ENCODE results near the gene DDX41. TPM values are rescaled to one million over a fixed set of nuclear protein-coding genes. Genes with fewer than 3 reads are reported as not detected.

Gene DDX41
- total RNA-seq, 1 experiment from 2014 or later = 133 TPM

DNA sequence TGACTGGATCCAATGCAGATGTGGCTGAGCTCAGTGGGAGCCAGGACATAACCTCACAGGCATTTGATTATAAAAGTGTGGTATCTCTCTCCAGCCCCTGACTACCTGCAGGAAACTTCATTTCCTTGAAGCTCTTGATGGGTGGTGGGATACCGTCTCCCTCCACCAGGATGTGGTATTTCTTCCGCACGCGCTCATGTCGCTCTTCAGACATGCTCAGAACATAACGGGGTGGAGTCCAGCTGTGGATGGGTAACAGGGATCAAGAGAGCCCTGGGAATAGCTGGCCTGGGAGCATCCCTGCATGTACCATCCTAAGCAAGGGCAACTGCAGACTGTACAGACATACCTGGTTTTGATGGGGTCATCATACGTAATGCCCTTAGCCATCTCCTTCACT lies 1.2 kb downstream of the DDX41 start:
- peaks cover 4% of the 10 kb centered on the region for H3K23me2 ChIP-seq (ENCODE audit: insufficient read length, low read depth, low read length, poor library complexity, severe bottlenecking)
- peak overlapping the region; percentile 90 for H3K9ac ChIP-seq (ENCODE audit: extremely low read depth, insufficient read length, low read length)
- no peak overlapping the region for H4K5ac ChIP-seq (ENCODE audit: insufficient read length, low read depth, low read length)
- no peak overlapping the region for H3K27ac ChIP-seq (ENCODE audit: insufficient read length, low read depth, low read length)
- no peak overlapping the region for H4K8ac ChIP-seq (replicated peaks; ENCODE audit: insufficient read length, low read depth, low read length)
- no CpG with 5 or more reads among the region's 7 CpGs for whole genome bisulfite sequencing (ENCODE audit: extremely low coverage, insufficient read length, low lambda C conversion rate)
- Mint-ChIP-seq H3K4me1 (peaks cover 16 to 21% of the 10 kb centered on the region in 2 experiments), H3K27me3 (ENCODE audit: low read depth) (peaks cover 3% of the 10 kb centered on the region; the same call in 1 of the 2 replicates), H3K9me3 (0 out of 5 replicates have a peak, but pooled peaks cover 0 to 3% of the 10 kb centered on the region in 2 experiments), H3K36me3 (ENCODE audit: insufficient read depth in 1 of 3, low read depth in 3 of 3) (peaks cover 49 to 77% (median 73%) of the 10 kb centered on the region in 3 experiments), H3K4me3 (peak overlapping the region; percentile 93 to 96), H3K27ac (no peak overlapping the region)
- H3K56ac ChIP-seq (ENCODE audit: insufficient read length, low read depth, low read length) = no peak overlapping the region
- H2BK20ac ChIP-seq (ENCODE audit: low read depth, low read length, poor library complexity, severe bottlenecking) = no peak overlapping the region
- no peak overlapping the region for H2AK5ac ChIP-seq (ENCODE audit: insufficient read length, low read length)
- no peak overlapping the region for H2AFZ ChIP-seq (ENCODE audit: low read length)
- H3K4ac ChIP-seq (ENCODE audit: low read depth, low read length) = no peak overlapping the region
- H3T11ph ChIP-seq (ENCODE audit: low read length) = no peak overlapping the region
- H3K79me2 ChIP-seq (ENCODE audit: insufficient read depth, low read length) = peaks cover 5% of the 10 kb centered on the region; the same call in 1 of the 2 replicates
- no peak overlapping the region for H3K18ac ChIP-seq (ENCODE audit: insufficient read length, low read depth, low read length)
- TF ChIP-seq, protein P1, sequence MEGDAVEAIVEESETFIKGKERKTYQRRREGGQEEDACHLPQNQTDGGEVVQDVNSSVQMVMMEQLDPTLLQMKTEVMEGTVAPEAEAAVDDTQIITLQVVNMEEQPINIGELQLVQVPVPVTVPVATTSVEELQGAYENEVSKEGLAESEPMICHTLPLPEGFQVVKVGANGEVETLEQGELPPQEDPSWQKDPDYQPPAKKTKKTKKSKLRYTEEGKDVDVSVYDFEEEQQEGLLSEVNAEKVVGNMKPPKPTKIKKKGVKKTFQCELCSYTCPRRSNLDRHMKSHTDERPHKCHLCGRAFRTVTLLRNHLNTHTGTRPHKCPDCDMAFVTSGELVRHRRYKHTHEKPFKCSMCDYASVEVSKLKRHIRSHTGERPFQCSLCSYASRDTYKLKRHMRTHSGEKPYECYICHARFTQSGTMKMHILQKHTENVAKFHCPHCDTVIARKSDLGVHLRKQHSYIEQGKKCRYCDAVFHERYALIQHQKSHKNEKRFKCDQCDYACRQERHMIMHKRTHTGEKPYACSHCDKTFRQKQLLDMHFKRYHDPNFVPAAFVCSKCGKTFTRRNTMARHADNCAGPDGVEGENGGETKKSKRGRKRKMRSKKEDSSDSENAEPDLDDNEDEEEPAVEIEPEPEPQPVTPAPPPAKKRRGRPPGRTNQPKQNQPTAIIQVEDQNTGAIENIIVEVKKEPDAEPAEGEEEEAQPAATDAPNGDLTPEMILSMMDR (conservative IDR thresholded peaks at IDR 0.05) = no peak
- H2BK15ac ChIP-seq (ENCODE audit: low read depth, low read length) = no peak overlapping the region
- H2BK120ac ChIP-seq (ENCODE audit: low read depth, low read length, poor library complexity, severe bottlenecking) = no peak overlapping the region
- H3K27me3 ChIP-seq (ENCODE audit: insufficient read depth, low read length) = no peaks in the 10 kb centered on the region
- H3K14ac ChIP-seq (ENCODE audit: insufficient read depth, low read length) = no peak overlapping the region
- H2BK12ac ChIP-seq (ENCODE audit: insufficient read length, low read depth, low read length) = no peak overlapping the region
- no peak for DNase-seq
- H3K4me2 ChIP-seq (ENCODE audit: insufficient read depth, insufficient read length, low read length) = peak overlapping the region; percentile 84
- H3K4me1 ChIP-seq (ENCODE audit: insufficient read depth, low read length) = no peaks in the 10 kb centered on the region
- H2BK5ac ChIP-seq (ENCODE audit: insufficient read length, low read length) = no peak overlapping the region
- peaks cover 6% of the 10 kb centered on the region for H3K79me1 ChIP-seq (ENCODE audit: insufficient read depth, low read depth, low read length, poor library complexity, severe bottlenecking)
- H3K23ac ChIP-seq (ENCODE audit: insufficient read length, low read depth, low read length) = no peak overlapping the region
- no peak overlapping the region for H4K91ac ChIP-seq (ENCODE audit: insufficient read length, low read depth, low read length)
- H3K9me3 ChIP-seq (ENCODE audit: control insufficient read depth, low read depth, low read length) = no peaks in the 10 kb centered on the region
- H4K20me1 ChIP-seq (ENCODE audit: control insufficient read depth, insufficient read depth, insufficient read length) = no peaks in the 10 kb centered on the region

Data from H9 (cell line).